GM23248 (cell line): ENCODE results near the gene F10. TPM values are rescaled to one million over a fixed set of nuclear protein-coding genes. Genes with fewer than 3 reads are reported as not detected.
A peak's percentile ranks its signal among the peaks of the same experiment; 100 is the strongest.

Experiments used
- DNase-seq: peaks from one replicate; pipeline ENCODE4 v3.0.0-alpha.2; 2015
- H2AFZ ChIP-seq: fragments of 200-600 bp; sonication (generic); 2 replicates; pipeline ENCODE4 v1.6.1; 2016; ENCODE audit warnings: antibody characterized with exemption
- H3F3A ChIP-seq: fragments of 200-600 bp; sonication (generic); 2 replicates; pipeline ENCODE4 v1.6.1; 2016; ENCODE audit warnings: mild to moderate bottlenecking, antibody characterized with exemption, mixed run types; ENCODE audit not compliant: insufficient read depth
- H3K27ac ChIP-seq: fragments of 200-600 bp; sonication (generic); 2 replicates; pipeline ENCODE4 v1.5.1; 2016; ENCODE audit warnings: mild to moderate bottlenecking
- H3K27me3 ChIP-seq: fragments of 200-600 bp; sonication (generic); replicated peaks from 2 replicates; pipeline ENCODE4 v1.6.1; 2016; ENCODE audit warnings: mild to moderate bottlenecking; ENCODE audit not compliant: insufficient read depth
- H3K36me3 ChIP-seq: fragments of 200-600 bp; sonication (generic); 2 replicates; pipeline ENCODE4 v1.6.1; 2016; ENCODE audit warnings: low read depth, mild to moderate bottlenecking
- H3K4me1 ChIP-seq: fragments of 200-600 bp; sonication (generic); 2 replicates; pipeline ENCODE4 v1.6.1; 2016; ENCODE audit warnings: mild to moderate bottlenecking; ENCODE audit not compliant: insufficient read depth
- H3K4me2 ChIP-seq: fragments of 200-600 bp; sonication (generic); one replicate; pipeline ENCODE4 v1.6.1; 2016; ENCODE audit warnings: mild to moderate bottlenecking; ENCODE audit not compliant: unreplicated experiment
- H3K4me3 ChIP-seq: fragments of 200-600 bp; sonication (generic); 2 replicates; pipeline ENCODE4 v1.5.1; 2016; ENCODE audit warnings: mild to moderate bottlenecking
- H3K79me2 ChIP-seq: fragments of 200-600 bp; sonication (generic); 2 replicates; pipeline ENCODE4 v1.6.1; 2016; ENCODE audit warnings: mild to moderate bottlenecking; ENCODE audit not compliant: insufficient read depth
- H3K9ac ChIP-seq: fragments of 200-600 bp; sonication (generic); 2 replicates; pipeline ENCODE4 v1.6.1; 2016; ENCODE audit warnings: mild to moderate bottlenecking
- H3K9me2 ChIP-seq: fragments of 200-600 bp; sonication (generic); 2 replicates; pipeline ENCODE4 v1.6.1; 2016; ENCODE audit warnings: mixed run types, mild to moderate bottlenecking, moderate library complexity; ENCODE audit not compliant: insufficient read depth
- H3K9me3 ChIP-seq: fragments of 200-600 bp; sonication (generic); one replicate; pipeline ENCODE4 v1.6.1; 2017; ENCODE audit warnings: low read depth
- H4K20me1 ChIP-seq: fragments of 200-600 bp; sonication (generic); 2 replicates; pipeline ENCODE4 v1.6.0; 2016; ENCODE audit not compliant: insufficient read depth
- EZH2 ChIP-seq: fragments of 200-600 bp; sonication (generic); IDR thresholded peaks from 2 replicates; pipeline ENCODE4 v1.6.1; 2018; ENCODE audit warnings: antibody characterized with exemption, mild to moderate bottlenecking; ENCODE audit not compliant: insufficient read depth, poor library complexity, severe bottlenecking
- EZH2phosphoT487 ChIP-seq: fragments of 200-600 bp; sonication (generic); IDR thresholded peaks from 2 replicates; pipeline ENCODE4 v1.6.1; 2018; ENCODE audit warnings: antibody characterized with exemption, moderate library complexity, mild to moderate bottlenecking, low read depth; ENCODE audit not compliant: insufficient read depth
- WGBS, 2 experiments: methylation state at CpG; one replicate each; pipeline ENCODE4 v1.1.6; 2015 to 2017; ENCODE audit warnings: low lambda C conversion rate in 2 of 2, low coverage in 1 of 2; ENCODE audit errors: missing lambda C conversion rate in 2 of 2; 5-methylcytosine and 5-hydroxymethylcytosine counted together
- in situ Hi-C: fragments of 300-500 bp; cut with MboI; formaldehyde crosslinking; loops from 2 replicates; pipeline ENCODE4 v1.15.0; 2020
- polyA plus RNA-seq: library from polyadenylated mRNA; unstranded; fragments of >200 nt; fragmentation: Nextera tagmentation; extraction: Ambion mirVana; gene quantifications from 2 replicates; pipeline ENCODE4 v1.2.1, GENCODE V29; 2016
- total RNA-seq: library from RNA; depleted of rRNA; stranded (reverse); fragments of >200 nt; shearing (Covaris generic); gene quantifications from 2 replicates; pipeline ENCODE4 v1.2.3, GENCODE V29; 2014

Gene F10
- total and polyA plus RNA-seq, 2 experiments from 2014 or later = 7.8 to 9.1 TPM

DNA sequence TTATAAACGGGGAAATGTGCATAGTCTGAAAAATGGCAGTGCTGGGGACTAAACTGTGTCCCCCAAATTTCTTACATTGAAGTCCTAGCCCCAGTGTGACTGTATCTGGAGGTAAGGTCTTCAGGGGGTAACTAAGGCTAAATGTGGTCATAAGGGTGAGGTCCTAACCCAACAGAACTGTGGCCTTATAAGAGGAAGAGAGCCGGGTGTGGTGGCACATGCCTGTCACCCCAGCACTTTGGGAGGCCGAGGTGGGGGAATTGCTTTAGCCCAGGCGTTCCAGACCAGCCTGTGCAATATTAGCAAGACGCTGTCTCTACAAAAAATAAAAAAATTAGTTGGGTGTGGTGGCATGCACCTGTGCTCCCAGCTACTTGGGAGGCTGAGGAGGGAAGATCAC lies 53.7 kb downstream of the F10 start:
- WGBS, 2 experiments = 71 to 74% methylated on average over 5 of the region's 5 CpGs
- H3K27ac ChIP-seq = no peak overlapping the region
- H3K36me3 ChIP-seq = peaks cover 42% of the 10 kb centered on the region
- 0 out of 2 replicates have a peak, but pooled peaks cover 4% of the 10 kb centered on the region for H3K79me2 ChIP-seq
- DNase-seq = no peak
- H3K4me2 ChIP-seq = no peak overlapping the region
- no peaks in the 10 kb centered on the region for H3K9me3 ChIP-seq
- H3K4me1 ChIP-seq = peaks cover 19% of the 10 kb centered on the region
- no peak overlapping the region for H2AFZ ChIP-seq
- peaks cover 12% of the 10 kb centered on the region for H3F3A ChIP-seq
- H3K9ac ChIP-seq = no peak overlapping the region
- TF ChIP-seq EZH2phosphoT487 = no peak
- no peak for TF ChIP-seq EZH2
- H3K27me3 ChIP-seq = no peaks in the 10 kb centered on the region
- no peaks in the 10 kb centered on the region for H4K20me1 ChIP-seq
- in situ Hi-C loops = no loop called here
- no peak overlapping the region for H3K4me3 ChIP-seq
- H3K9me2 ChIP-seq = no peaks in the 10 kb centered on the region

- H3K4me3 ChIP-seq = no peak overlapping the region
- no peaks in the 10 kb centered on the region for H3K27me3 ChIP-seq
- no peaks in the 10 kb centered on the region for H3K9me3 ChIP-seq
- peaks cover 12% of the 10 kb centered on the region for H3F3A ChIP-seq
- DNase-seq = no peak
- H3K36me3 ChIP-seq = peaks cover 45% of the 10 kb centered on the region
- no peak overlapping the region for H3K4me2 ChIP-seq
- TF ChIP-seq EZH2 = no peak
- no peak overlapping the region for H3K27ac ChIP-seq
- in situ Hi-C loops = no loop called here
- H3K4me1 ChIP-seq = peaks cover 19% of the 10 kb centered on the region
- no peaks in the 10 kb centered on the region for H4K20me1 ChIP-seq
- H3K79me2 ChIP-seq = 0 out of 2 replicates have a peak, but pooled peaks cover 4% of the 10 kb centered on the region
- 95 to 97% methylated on average over 14 of the region's 14 CpGs for WGBS, 2 experiments
- H3K9me2 ChIP-seq = no peaks in the 10 kb centered on the region
- no peak overlapping the region for H2AFZ ChIP-seq
- no peak overlapping the region for H3K9ac ChIP-seq
Observed at GRCh38 chr13:113176822-113177221, 54.2 kb downstream of the F10 start.

DNA sequence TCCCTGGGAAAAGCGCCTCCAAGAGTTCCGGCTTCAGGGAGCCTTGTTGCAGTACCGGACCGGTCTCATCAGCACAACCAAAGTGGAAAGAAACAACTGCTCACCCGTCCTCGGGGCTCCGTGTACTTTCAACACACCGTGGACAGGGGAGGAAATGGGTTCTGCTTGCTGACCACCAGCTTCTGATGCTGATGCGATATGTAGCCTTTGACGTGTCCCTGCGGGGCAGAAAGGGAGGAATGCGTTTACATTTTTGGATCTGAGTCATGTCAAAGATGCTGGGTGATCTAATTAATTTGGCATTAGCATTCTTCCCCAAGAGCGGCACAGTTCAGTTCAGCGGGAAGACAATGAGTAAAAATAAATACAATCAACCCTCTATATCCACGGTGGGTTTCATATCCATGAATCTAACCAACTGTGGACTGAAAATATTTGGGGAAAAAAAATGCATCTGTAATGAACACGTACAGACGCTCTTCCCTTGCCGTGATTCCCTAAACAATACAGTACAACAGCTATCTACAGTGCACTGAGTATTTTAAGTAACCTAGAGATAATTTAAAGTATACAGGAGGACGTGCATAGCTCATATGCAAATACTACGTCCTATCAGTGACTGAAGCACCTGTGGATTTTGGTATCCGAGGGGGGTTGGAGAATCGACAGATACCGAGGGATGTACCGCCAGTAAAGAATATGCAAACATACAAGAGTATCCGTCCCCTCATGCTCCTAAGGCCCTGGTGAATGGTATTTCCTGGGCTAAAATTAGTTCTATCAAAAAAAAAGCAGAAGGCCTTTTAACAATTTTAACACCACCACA lies 55.7 kb downstream of the F10 start:
- Histone ChIP-seq H3K36me3 (peaks cover 53% of the 10 kb centered on the region), H3K79me2 (peaks cover 16% of the 10 kb centered on the region), H4K20me1 (no peaks in the 10 kb centered on the region), H3K9ac (peak overlapping the region; percentile 54), H3K27me3 (no peaks in the 10 kb centered on the region), H3K9me2 (no peaks in the 10 kb centered on the region), H3K4me1 (peaks cover 19% of the 10 kb centered on the region), H3F3A (peaks cover 12% of the 10 kb centered on the region), H3K9me3 (no peaks in the 10 kb centered on the region), H2AFZ (peak overlapping the region; percentile 11; the same call in 1 of the 2 replicates), H3K4me2 (peak overlapping the region; percentile 7), H3K4me3 (no peak overlapping the region), H3K27ac (peak overlapping the region; percentile 76)
- 62 to 67% methylated on average over 25 of the region's 25 CpGs for WGBS, 2 experiments
- DNase-seq = peak; percentile 85
- in situ Hi-C loops = no loop called here
- no peak for TF ChIP-seq EZH2
- no peak for TF ChIP-seq EZH2phosphoT487

DNA sequence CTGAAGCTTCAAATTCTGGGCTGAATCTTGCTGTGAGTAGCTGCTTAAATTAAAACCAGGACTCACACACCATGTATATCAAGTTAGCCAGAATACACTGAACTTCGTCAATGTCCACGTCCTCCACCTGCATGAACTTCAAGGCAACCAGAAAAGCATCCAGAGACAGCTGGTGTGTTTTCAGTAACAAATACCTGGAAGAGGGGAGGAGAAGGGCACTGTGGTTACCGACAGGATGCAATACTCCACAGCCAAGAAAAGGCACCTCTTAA lies 56.2 kb downstream of the F10 start:
- Histone ChIP-seq H3K36me3 (peaks cover 59% of the 10 kb centered on the region), H3K4me2 (no peak overlapping the region), H3K9me2 (no peaks in the 10 kb centered on the region), H3K79me2 (peaks cover 22% of the 10 kb centered on the region), H3K4me3 (no peak overlapping the region), H3F3A (peaks cover 12% of the 10 kb centered on the region), H3K4me1 (peaks cover 19% of the 10 kb centered on the region), H3K9me3 (no peaks in the 10 kb centered on the region), H2AFZ (no peak overlapping the region), H3K9ac (peak overlapping the region; percentile 14; the same call in 1 of the 2 replicates), H3K27ac (peak overlapping the region; percentile 76), H4K20me1 (no peaks in the 10 kb centered on the region), H3K27me3 (no peaks in the 10 kb centered on the region)
- 86 to 87% methylated on average over 3 of the region's 3 CpGs for WGBS, 2 experiments
- no peak for DNase-seq
- in situ Hi-C loops = no loop called here
- TF ChIP-seq EZH2 = no peak
- TF ChIP-seq EZH2phosphoT487 = no peak
